ENCODE measurements around the gene IGF1R. TPM values are rescaled to one million over a fixed set of nuclear protein-coding genes. Genes with fewer than 3 reads are reported as not detected.

The IGF1R gene
- total and polyA plus RNA-seq, 2 of the 8 experiments (the other 6 are each of a cell fraction or from before 2014, with no cell fraction given), result 32.9 to 109 TPM

DNA sequence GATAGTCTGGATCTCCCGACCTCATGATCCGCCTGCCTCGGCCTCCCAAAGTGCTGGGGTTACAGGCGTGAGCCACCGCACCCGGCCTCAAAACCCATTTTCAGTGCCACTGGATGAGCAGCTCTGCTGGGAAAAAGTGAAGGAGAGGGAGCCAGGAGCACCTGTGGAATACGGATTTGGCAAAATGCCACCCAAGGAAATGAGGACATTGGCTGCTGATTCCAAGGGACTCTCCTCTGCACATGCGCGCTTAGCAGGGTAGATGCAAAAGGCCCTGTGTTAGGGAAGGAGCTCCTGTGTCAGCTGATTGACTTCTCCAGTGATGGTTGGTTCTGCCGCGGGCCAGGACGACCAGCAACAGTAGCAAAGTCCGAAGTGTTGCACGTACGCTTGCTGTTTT is 43.4 kb upstream of the IGF1R start (continued):
- TF ChIP-seq, protein P1, sequence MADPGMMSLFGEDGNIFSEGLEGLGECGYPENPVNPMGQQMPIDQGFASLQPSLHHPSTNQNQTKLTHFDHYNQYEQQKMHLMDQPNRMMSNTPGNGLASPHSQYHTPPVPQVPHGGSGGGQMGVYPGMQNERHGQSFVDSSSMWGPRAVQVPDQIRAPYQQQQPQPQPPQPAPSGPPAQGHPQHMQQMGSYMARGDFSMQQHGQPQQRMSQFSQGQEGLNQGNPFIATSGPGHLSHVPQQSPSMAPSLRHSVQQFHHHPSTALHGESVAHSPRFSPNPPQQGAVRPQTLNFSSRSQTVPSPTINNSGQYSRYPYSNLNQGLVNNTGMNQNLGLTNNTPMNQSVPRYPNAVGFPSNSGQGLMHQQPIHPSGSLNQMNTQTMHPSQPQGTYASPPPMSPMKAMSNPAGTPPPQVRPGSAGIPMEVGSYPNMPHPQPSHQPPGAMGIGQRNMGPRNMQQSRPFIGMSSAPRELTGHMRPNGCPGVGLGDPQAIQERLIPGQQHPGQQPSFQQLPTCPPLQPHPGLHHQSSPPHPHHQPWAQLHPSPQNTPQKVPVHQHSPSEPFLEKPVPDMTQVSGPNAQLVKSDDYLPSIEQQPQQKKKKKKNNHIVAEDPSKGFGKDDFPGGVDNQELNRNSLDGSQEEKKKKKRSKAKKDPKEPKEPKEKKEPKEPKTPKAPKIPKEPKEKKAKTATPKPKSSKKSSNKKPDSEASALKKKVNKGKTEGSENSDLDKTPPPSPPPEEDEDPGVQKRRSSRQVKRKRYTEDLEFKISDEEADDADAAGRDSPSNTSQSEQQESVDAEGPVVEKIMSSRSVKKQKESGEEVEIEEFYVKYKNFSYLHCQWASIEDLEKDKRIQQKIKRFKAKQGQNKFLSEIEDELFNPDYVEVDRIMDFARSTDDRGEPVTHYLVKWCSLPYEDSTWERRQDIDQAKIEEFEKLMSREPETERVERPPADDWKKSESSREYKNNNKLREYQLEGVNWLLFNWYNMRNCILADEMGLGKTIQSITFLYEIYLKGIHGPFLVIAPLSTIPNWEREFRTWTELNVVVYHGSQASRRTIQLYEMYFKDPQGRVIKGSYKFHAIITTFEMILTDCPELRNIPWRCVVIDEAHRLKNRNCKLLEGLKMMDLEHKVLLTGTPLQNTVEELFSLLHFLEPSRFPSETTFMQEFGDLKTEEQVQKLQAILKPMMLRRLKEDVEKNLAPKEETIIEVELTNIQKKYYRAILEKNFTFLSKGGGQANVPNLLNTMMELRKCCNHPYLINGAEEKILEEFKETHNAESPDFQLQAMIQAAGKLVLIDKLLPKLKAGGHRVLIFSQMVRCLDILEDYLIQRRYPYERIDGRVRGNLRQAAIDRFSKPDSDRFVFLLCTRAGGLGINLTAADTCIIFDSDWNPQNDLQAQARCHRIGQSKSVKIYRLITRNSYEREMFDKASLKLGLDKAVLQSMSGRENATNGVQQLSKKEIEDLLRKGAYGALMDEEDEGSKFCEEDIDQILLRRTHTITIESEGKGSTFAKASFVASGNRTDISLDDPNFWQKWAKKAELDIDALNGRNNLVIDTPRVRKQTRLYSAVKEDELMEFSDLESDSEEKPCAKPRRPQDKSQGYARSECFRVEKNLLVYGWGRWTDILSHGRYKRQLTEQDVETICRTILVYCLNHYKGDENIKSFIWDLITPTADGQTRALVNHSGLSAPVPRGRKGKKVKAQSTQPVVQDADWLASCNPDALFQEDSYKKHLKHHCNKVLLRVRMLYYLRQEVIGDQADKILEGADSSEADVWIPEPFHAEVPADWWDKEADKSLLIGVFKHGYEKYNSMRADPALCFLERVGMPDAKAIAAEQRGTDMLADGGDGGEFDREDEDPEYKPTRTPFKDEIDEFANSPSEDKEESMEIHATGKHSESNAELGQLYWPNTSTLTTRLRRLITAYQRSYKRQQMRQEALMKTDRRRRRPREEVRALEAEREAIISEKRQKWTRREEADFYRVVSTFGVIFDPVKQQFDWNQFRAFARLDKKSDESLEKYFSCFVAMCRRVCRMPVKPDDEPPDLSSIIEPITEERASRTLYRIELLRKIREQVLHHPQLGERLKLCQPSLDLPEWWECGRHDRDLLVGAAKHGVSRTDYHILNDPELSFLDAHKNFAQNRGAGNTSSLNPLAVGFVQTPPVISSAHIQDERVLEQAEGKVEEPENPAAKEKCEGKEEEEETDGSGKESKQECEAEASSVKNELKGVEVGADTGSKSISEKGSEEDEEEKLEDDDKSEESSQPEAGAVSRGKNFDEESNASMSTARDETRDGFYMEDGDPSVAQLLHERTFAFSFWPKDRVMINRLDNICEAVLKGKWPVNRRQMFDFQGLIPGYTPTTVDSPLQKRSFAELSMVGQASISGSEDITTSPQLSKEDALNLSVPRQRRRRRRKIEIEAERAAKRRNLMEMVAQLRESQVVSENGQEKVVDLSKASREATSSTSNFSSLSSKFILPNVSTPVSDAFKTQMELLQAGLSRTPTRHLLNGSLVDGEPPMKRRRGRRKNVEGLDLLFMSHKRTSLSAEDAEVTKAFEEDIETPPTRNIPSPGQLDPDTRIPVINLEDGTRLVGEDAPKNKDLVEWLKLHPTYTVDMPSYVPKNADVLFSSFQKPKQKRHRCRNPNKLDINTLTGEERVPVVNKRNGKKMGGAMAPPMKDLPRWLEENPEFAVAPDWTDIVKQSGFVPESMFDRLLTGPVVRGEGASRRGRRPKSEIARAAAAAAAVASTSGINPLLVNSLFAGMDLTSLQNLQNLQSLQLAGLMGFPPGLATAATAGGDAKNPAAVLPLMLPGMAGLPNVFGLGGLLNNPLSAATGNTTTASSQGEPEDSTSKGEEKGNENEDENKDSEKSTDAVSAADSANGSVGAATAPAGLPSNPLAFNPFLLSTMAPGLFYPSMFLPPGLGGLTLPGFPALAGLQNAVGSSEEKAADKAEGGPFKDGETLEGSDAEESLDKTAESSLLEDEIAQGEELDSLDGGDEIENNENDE (IDR thresholded peaks at IDR 0.05; ENCODE audit: insufficient replicate concordance, low read length), result no peak
- TF ChIP-seq JUND (IDR thresholded peaks at IDR 0.05; ENCODE audit: low read length) (no peak), YY1 (IDR thresholded peaks at IDR 0.05; ENCODE audit: low read depth, low read length) (no peak), CHD2 (IDR thresholded peaks at IDR 0.05; ENCODE audit: low read length) (no peak), BCL11A (IDR thresholded peaks at IDR 0.05; ENCODE audit: low read depth in 2 of 2, low read length in 2 of 2) (no peak), SP2 (IDR thresholded peaks at IDR 0.05; ENCODE audit: low read length) (no peak), CEBPB (IDR thresholded peaks at IDR 0.05; ENCODE audit: low read depth, low read length) (no peak), CHD1 (IDR thresholded peaks at IDR 0.05; ENCODE audit: low read depth, low read length) (no peak), MAFK (IDR thresholded peaks at IDR 0.05; ENCODE audit: low read depth, low read length) (no peak), SRF (IDR thresholded peaks at IDR 0.05; ENCODE audit: low read depth, low read length) (no peak), CTBP2 (IDR thresholded peaks at IDR 0.05; ENCODE audit: borderline replicate concordance, insufficient read depth, insufficient read length, low read length) (no peak), POU5F1 (IDR thresholded peaks at IDR 0.05; ENCODE audit: low read depth, low read length) (no peak), SAP30 (IDR thresholded peaks at IDR 0.05; ENCODE audit: insufficient read depth, insufficient replicate concordance, low read length) (no peak)
